ENCODE results near the gene IFNAR2. TPM values are rescaled to one million over a fixed set of nuclear protein-coding genes. Genes with fewer than 3 reads are reported as not detected.

The IFNAR2 gene
- total and polyA plus RNA-seq, 2 experiments from 2014 or later = 18.2 to 19.6 TPM

GRCh38 chr21:33268393-33268736 is 38.6 kb downstream of the IFNAR2 start:
- DNase-seq (ENCODE audit: low spot score) = no peak
- TF ChIP-seq EZH2phosphoT487 (IDR thresholded peaks at IDR 0.05; ENCODE audit: low read depth, severe bottlenecking, unreplicated experiment) (no peak), CTCF (IDR thresholded peaks at IDR 0.05; ENCODE audit: poor library complexity) (no peak), EZH2 (IDR thresholded peaks at IDR 0.05; ENCODE audit: borderline replicate concordance) (no peak)
- Histone ChIP-seq H3K36me3 (replicated peaks; ENCODE audit: insufficient read depth, low read depth) (no peaks in the 10 kb centered on the region), H3K4me2 (no peak overlapping the region), H4K20me1 (ENCODE audit: insufficient read depth, poor library complexity, severe bottlenecking) (no peaks in the 10 kb centered on the region), H3K27ac (peak overlapping the region; percentile 77), H3K4me3 (no peak overlapping the region), H2AFZ (no peak overlapping the region), H3K79me2 (peaks cover 14% of the 10 kb centered on the region), H3K9me2 (replicated peaks; ENCODE audit: insufficient read depth) (no peaks in the 10 kb centered on the region), H3K4me1 (ENCODE audit: insufficient read depth) (peaks cover 7% of the 10 kb centered on the region), H3K9me3 (ENCODE audit: low read depth) (no peaks in the 10 kb centered on the region), H3K27me3 (no peaks in the 10 kb centered on the region)
- WGBS (ENCODE audit: low lambda C conversion rate, missing lambda C conversion rate) = 89% methylated on average over 7 of the region's 7 CpGs

GRCh38 chr21:33268737-33269441 is 39.2 kb downstream of the IFNAR2 start:
- Histone ChIP-seq H3K4me3 (no peak overlapping the region), H3K36me3 (replicated peaks; ENCODE audit: insufficient read depth, low read depth) (no peaks in the 10 kb centered on the region), H3K9me2 (replicated peaks; ENCODE audit: insufficient read depth) (no peaks in the 10 kb centered on the region), H2AFZ (no peak overlapping the region), H3K9me3 (ENCODE audit: low read depth) (no peaks in the 10 kb centered on the region), H3K4me2 (no peak overlapping the region), H4K20me1 (ENCODE audit: insufficient read depth, poor library complexity, severe bottlenecking) (no peaks in the 10 kb centered on the region), H3K4me1 (ENCODE audit: insufficient read depth) (peaks cover 7% of the 10 kb centered on the region), H3K27ac (peak overlapping the region; percentile 77), H3K27me3 (no peaks in the 10 kb centered on the region), H3K79me2 (peaks cover 14% of the 10 kb centered on the region)
- WGBS (ENCODE audit: low lambda C conversion rate, missing lambda C conversion rate) = 86% methylated on average over 12 of the region's 12 CpGs
- DNase-seq (ENCODE audit: low spot score) = peak; percentile 79
- TF ChIP-seq EZH2 (IDR thresholded peaks at IDR 0.05; ENCODE audit: borderline replicate concordance) (no peak), EZH2phosphoT487 (IDR thresholded peaks at IDR 0.05; ENCODE audit: low read depth, severe bottlenecking, unreplicated experiment) (no peak), CTCF (IDR thresholded peaks at IDR 0.05; ENCODE audit: poor library complexity) (no peak)

DNA sequence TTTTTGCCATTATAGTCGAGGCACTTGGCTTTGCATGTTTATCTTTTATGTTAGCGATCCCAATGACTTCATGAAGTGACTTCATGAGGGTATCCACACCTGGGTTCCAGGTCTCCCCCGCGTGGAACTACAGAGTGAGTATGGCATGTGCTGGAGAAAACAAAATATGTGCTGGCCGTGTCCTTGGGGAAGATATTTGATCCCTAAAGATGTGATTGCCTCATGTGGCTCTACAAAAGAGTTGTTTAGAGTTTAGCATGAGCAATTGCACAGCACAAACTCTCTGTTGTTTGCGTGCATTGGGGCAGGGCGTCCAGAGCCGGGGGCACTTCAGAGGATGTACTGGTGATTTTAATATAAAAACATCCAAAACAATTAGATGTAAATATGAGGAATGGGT is 41.2 kb downstream of the IFNAR2 start:
- Histone ChIP-seq H3K27ac (no peak overlapping the region), H3K4me3 (no peak overlapping the region), H2AFZ (no peak overlapping the region), H3K4me1 (ENCODE audit: insufficient read depth) (peaks cover 7% of the 10 kb centered on the region), H3K36me3 (replicated peaks; ENCODE audit: insufficient read depth, low read depth) (no peaks in the 10 kb centered on the region), H4K20me1 (ENCODE audit: insufficient read depth, poor library complexity, severe bottlenecking) (no peaks in the 10 kb centered on the region), H3K9me3 (ENCODE audit: low read depth) (no peaks in the 10 kb centered on the region), H3K9me2 (replicated peaks; ENCODE audit: insufficient read depth) (no peaks in the 10 kb centered on the region), H3K4me2 (no peak overlapping the region), H3K27me3 (no peaks in the 10 kb centered on the region), H3K79me2 (peaks cover 14% of the 10 kb centered on the region)
- no peak for TF ChIP-seq CTCF (IDR thresholded peaks at IDR 0.05; ENCODE audit: poor library complexity)
- no peak for TF ChIP-seq EZH2 (IDR thresholded peaks at IDR 0.05; ENCODE audit: borderline replicate concordance)
- TF ChIP-seq EZH2phosphoT487 (IDR thresholded peaks at IDR 0.05; ENCODE audit: low read depth, severe bottlenecking, unreplicated experiment) = no peak
- WGBS (ENCODE audit: low lambda C conversion rate, missing lambda C conversion rate) = 94% methylated on average over 8 of the region's 8 CpGs
- no peak for DNase-seq (ENCODE audit: low spot score)

Measured in hepatocyte (in vitro differentiated cells).